ENCODE data around the gene RBM43.

- TF ChIP-seq CTCF (conservative IDR thresholded peaks at IDR 0.05; ENCODE audit: low read depth, low read length) (no peak), EZH2phosphoT487 (IDR thresholded peaks at IDR 0.05; ENCODE audit: borderline replicate concordance, low read length) (no peak)
Observed at GRCh38 chr2:151292546-151292945, 30.9 kb upstream of the RBM43 start.

Data from PC-3 (cell line).